ENCODE data around the gene PRKD1. TPM values are rescaled to one million over a fixed set of nuclear protein-coding genes. Genes with fewer than 3 reads are reported as not detected.

PRKD1 gene
- total RNA-seq, 1 experiment from 2014 or later, result not detected

- Histone ChIP-seq H3K4me2 (ENCODE audit: low read length) (no peak overlapping the region), H3K9me3 (ENCODE audit: control insufficient read depth in 1 of 2, insufficient read depth in 1 of 2, low read depth in 1 of 2, low read length in 2 of 2) (peaks cover 18 to 26% of the 10 kb centered on the region in 2 experiments; a peak in 2 of 4 replicates), H3K27ac (ENCODE audit: low read depth, low read length) (no peak overlapping the region), H3K9ac (ENCODE audit: low read length) (no peak overlapping the region), H3K79me2 (ENCODE audit: insufficient read depth, low read length) (no peaks in the 10 kb centered on the region), H3K36me3 (ENCODE audit: control insufficient read depth in 1 of 2, insufficient read depth in 2 of 2, low read length in 2 of 2) (no peaks in the 10 kb centered on the region), H3K4me1 (ENCODE audit: control insufficient read depth in 1 of 2, insufficient read depth in 2 of 2, low read length in 2 of 2) (no peaks in the 10 kb centered on the region), H3K27me3 (ENCODE audit: insufficient read depth, low read length) (no peaks in the 10 kb centered on the region), H4K20me1 (ENCODE audit: insufficient read depth) (no peaks in the 10 kb centered on the region), H3K9me2 (ENCODE audit: insufficient read depth) (no peaks in the 10 kb centered on the region), H3K4me3 (replicated peaks in 1 of 2; ENCODE audit: low read depth in 1 of 2, low read length in 2 of 2) (no peak overlapping the region), H2AFZ (ENCODE audit: low read depth, low read length, poor library complexity, severe bottlenecking) (no peak overlapping the region)
- ChIA-PET CTCF (no interaction called here), RAD21 (ENCODE audit: low non-redundant PET in 1 of 2, low total read pairs in 2 of 2, uncharacterized antibody in 2 of 2, unreplicated experiment in 2 of 2) (no interaction called here), POLR2A (no interaction called here)
- TF ChIP-seq SIN3A (IDR thresholded peaks at IDR 0.05; ENCODE audit: low read depth) (no peak), ZBTB33 (IDR thresholded peaks at IDR 0.05; ENCODE audit: extremely low read depth, insufficient replicate concordance, low read length) (no peak), RAD21 (IDR thresholded peaks at IDR 0.05; ENCODE audit: low read depth) (no peak), EZH2phosphoT487 (IDR thresholded peaks at IDR 0.05; ENCODE audit: borderline replicate concordance) (no peak), MAX (IDR thresholded peaks at IDR 0.05) (no peak), ZFX (IDR thresholded peaks at IDR 0.05) (no peak), CTCF (IDR thresholded peaks at IDR 0.05 in 2 of 3, conservative IDR thresholded peaks at IDR 0.05 in 1 of 3; ENCODE audit: borderline replicate concordance in 1 of 3, insufficient read depth in 1 of 3, low read depth in 2 of 3, low read length in 2 of 3) (no peak), ZNF274 (IDR thresholded peaks at IDR 0.05; ENCODE audit: low read depth, low read length) (no peak), TCF7L2 (IDR thresholded peaks at IDR 0.05; ENCODE audit: borderline replicate concordance, extremely low read depth, insufficient read depth, insufficient read length) (no peak), JUND (IDR thresholded peaks at IDR 0.05) (no peak), CEBPB (IDR thresholded peaks at IDR 0.05; ENCODE audit: low read depth) (no peak), SP1 (IDR thresholded peaks at IDR 0.05; ENCODE audit: low read depth) (no peak), ELF1 (IDR thresholded peaks at IDR 0.05; ENCODE audit: borderline replicate concordance, low read depth) (no peak), EGR1 (IDR thresholded peaks at IDR 0.05; ENCODE audit: low read depth) (no peak), CBX3 (IDR thresholded peaks at IDR 0.05; ENCODE audit: low read depth) (no peak), YY1 (IDR thresholded peaks at IDR 0.05; ENCODE audit: extremely low read depth, insufficient replicate concordance, low read depth, low read length) (no peak), FOSL1 (IDR thresholded peaks at IDR 0.05; ENCODE audit: low read depth) (no peak), SRF (IDR thresholded peaks at IDR 0.05; ENCODE audit: low read depth) (no peak), EZH2 (IDR thresholded peaks at IDR 0.05) (no peak)
- ATAC-seq (no peak), DNase-seq (ENCODE audit: low read depth, low spot score) (no peak)
- no TSS peak for BruUV-seq (replicated peaks)
- intact Hi-C loops (cut with micrococcal nuclease), result no loop called here
These were observed 106.9 kb downstream of the PRKD1 start for GRCh38 chr14:29820785-29821184.

All from HCT116 (cell line).